Endodermal cell (in vitro differentiated cells): ENCODE results near the gene ERCC1. TPM values are rescaled to one million over a fixed set of nuclear protein-coding genes. Genes with fewer than 3 reads are reported as not detected.

ENCODE experiments used
- DNase-seq: peaks from one replicate; pipeline ENCODE4 v3.0.0-alpha.2; 2017
- H3K27ac ChIP-seq: 2 replicates; pipeline ENCODE4 v1.5.1; 2013; ENCODE audit warnings: mild to moderate bottlenecking, low read depth, low read length, moderate library complexity
- H3K27me3 ChIP-seq: 2 replicates; pipeline ENCODE4 v1.6.1; 2013; ENCODE audit warnings: mild to moderate bottlenecking, low read length, moderate library complexity; ENCODE audit not compliant: insufficient read depth, control insufficient read depth, poor library complexity, severe bottlenecking
- H3K36me3 ChIP-seq: 2 replicates; pipeline ENCODE4 v1.7.0; 2013; ENCODE audit warnings: mild to moderate bottlenecking, low read length, moderate library complexity; ENCODE audit not compliant: control insufficient read depth, insufficient read depth
- H3K4me1 ChIP-seq: one replicate; pipeline ENCODE4 v1.7.0; 2013; ENCODE audit warnings: low read length; ENCODE audit not compliant: control insufficient read depth, insufficient read depth
- H3K4me3 ChIP-seq: 2 replicates; pipeline ENCODE4 v1.5.1; 2013; ENCODE audit warnings: mild to moderate bottlenecking, low read length, moderate library complexity
- H3K9ac ChIP-seq: 2 replicates; pipeline ENCODE4 v1.6.1; 2013; ENCODE audit warnings: mild to moderate bottlenecking, low read length, moderate library complexity; ENCODE audit not compliant: poor library complexity, severe bottlenecking; ENCODE audit errors: extremely low read depth
- H3K9me3 ChIP-seq: 2 replicates; pipeline ENCODE4 v1.6.1; 2013; ENCODE audit warnings: mild to moderate bottlenecking, low read length, moderate library complexity; ENCODE audit not compliant: control insufficient read depth
- H3K27ac Mint-ChIP-seq: 2 replicates; pipeline ENCODE4 v1.8.0; 2020; ENCODE audit warnings: mixed read lengths
- H3K27me3 Mint-ChIP-seq: 2 replicates; pipeline ENCODE4 v1.8.0; 2021; ENCODE audit warnings: mild to moderate bottlenecking, mixed read lengths; ENCODE audit not compliant: insufficient read depth
- H3K36me3 Mint-ChIP-seq: 2 replicates; pipeline ENCODE4 v1.8.0; 2020; ENCODE audit warnings: low read depth, mixed read lengths
- H3K4me1 Mint-ChIP-seq: 2 replicates; pipeline ENCODE4 v1.8.0; 2020; ENCODE audit warnings: mixed read lengths
- H3K4me3 Mint-ChIP-seq: 2 replicates; pipeline ENCODE4 v1.8.0; 2020; ENCODE audit warnings: mild to moderate bottlenecking, moderate library complexity, mixed read lengths
- H3K9me3 Mint-ChIP-seq: 2 replicates; pipeline ENCODE4 v1.8.0; 2020; ENCODE audit warnings: mild to moderate bottlenecking, mixed read lengths
- CTCF ChIP-seq: fragments of 200-600 bp; sonication (generic); conservative IDR thresholded peaks from 2 replicates; pipeline ENCODE4 v1.5.0; 2021; ENCODE audit warnings: antibody characterized with exemption, mild to moderate bottlenecking
- WGBS, 2 experiments: methylation state at CpG; one replicate each; pipeline versions ENCODE4 v1.1.5 to v1.1.7; 2013; ENCODE audit warnings: missing lambda C conversion rate in 2 of 2, mixed read lengths in 1 of 2; ENCODE audit not compliant: insufficient coverage in 1 of 2, insufficient read length in 1 of 2; 5-methylcytosine and 5-hydroxymethylcytosine counted together
- total RNA-seq, 2 donors: library from RNA; stranded (reverse); fragmentation: NEBNext Ultra II Directional in 1 of 2; extraction: Animal tissue kit (Norgen Biotek cat#: 25700) in 1 of 2; gene quantifications; 2 replicates in 1 of 2; 3 replicates in 1 of 2; pipeline ENCODE4 v1.2.1, GENCODE V29; 2021

Gene ERCC1
- total RNA-seq, 2 donors from 2014 or later: 53.5 to 63.6 TPM

- no peak overlapping the region for H3K27ac ChIP-seq
- Mint-ChIP-seq H3K27ac (peak overlapping the region; percentile 68), H3K36me3 (no peaks in the 10 kb centered on the region), H3K4me1 (peaks cover 12% of the 10 kb centered on the region), H3K9me3 (no peaks in the 10 kb centered on the region), H3K4me3 (peak overlapping the region; percentile 60), H3K27me3 (peaks cover 10% of the 10 kb centered on the region)
- no peak for TF ChIP-seq CTCF
- no peaks in the 10 kb centered on the region for H3K9me3 ChIP-seq
- peak overlapping the region; percentile 4 for H3K4me3 ChIP-seq
- H3K9ac ChIP-seq: no peak overlapping the region
- peak; percentile 67 for DNase-seq
- 43 to 47% methylated on average over 15 to 39 of the region's 44 CpGs for whole genome bisulfite sequencing, 2 experiments
- H3K27me3 ChIP-seq: peaks cover 13% of the 10 kb centered on the region
- no peaks in the 10 kb centered on the region for H3K4me1 ChIP-seq
- H3K36me3 ChIP-seq: no peaks in the 10 kb centered on the region
Observed at GRCh38 chr19:45472563-45473366, 49.0 kb upstream of the ERCC1 start.

GRCh38 chr19:45471931-45472562 lies 48.3 kb upstream of the ERCC1 start:
- no peak overlapping the region for H3K27ac ChIP-seq
- no peak overlapping the region for H3K9ac ChIP-seq
- no peak for TF ChIP-seq CTCF
- peak overlapping the region; percentile 4 for H3K4me3 ChIP-seq
- no peaks in the 10 kb centered on the region for H3K9me3 ChIP-seq
- peaks cover 12% of the 10 kb centered on the region for H3K4me1 Mint-ChIP-seq
- no peaks in the 10 kb centered on the region for H3K36me3 Mint-ChIP-seq
- H3K9me3 Mint-ChIP-seq: no peaks in the 10 kb centered on the region
- no peaks in the 10 kb centered on the region for H3K36me3 ChIP-seq
- H3K4me3 Mint-ChIP-seq: peak overlapping the region; percentile 60
- peak overlapping the region; percentile 68 for H3K27ac Mint-ChIP-seq
- no peak for DNase-seq
- peaks cover 10% of the 10 kb centered on the region for H3K27me3 Mint-ChIP-seq
- 81% methylated on average over 7 of the region's 7 CpGs; no CpG with 5 or more reads in 1 of the 2 experiments for WGBS, 2 experiments
- H3K4me1 ChIP-seq: no peaks in the 10 kb centered on the region
- H3K27me3 ChIP-seq: peaks cover 13% of the 10 kb centered on the region

GRCh38 chr19:45471111-45471930 lies 47.6 kb upstream of the ERCC1 start:
- H3K4me1 Mint-ChIP-seq: peaks cover 12% of the 10 kb centered on the region
- no peak overlapping the region for H3K27ac Mint-ChIP-seq
- Histone ChIP-seq H3K9me3 (no peaks in the 10 kb centered on the region), H3K9ac (no peak overlapping the region), H3K4me1 (no peaks in the 10 kb centered on the region), H3K27ac (no peak overlapping the region), H3K36me3 (no peaks in the 10 kb centered on the region), H3K27me3 (peaks cover 13% of the 10 kb centered on the region), H3K4me3 (no peak overlapping the region)
- H3K9me3 Mint-ChIP-seq: no peaks in the 10 kb centered on the region
- no peak for DNase-seq
- TF ChIP-seq CTCF: no peak
- WGBS, 2 experiments: 68 to 88% methylated on average over 3 to 13 of the region's 16 CpGs
- peaks cover 10% of the 10 kb centered on the region for H3K27me3 Mint-ChIP-seq
- H3K36me3 Mint-ChIP-seq: no peaks in the 10 kb centered on the region
- H3K4me3 Mint-ChIP-seq: no peak overlapping the region
